A549 (cell line): ENCODE data around the gene TSPAN18. TPM values are rescaled to one million over a fixed set of nuclear protein-coding genes. Genes with fewer than 3 reads are reported as not detected.
A peak's percentile ranks its signal among the peaks of the same experiment; 100 is the strongest.

Experiments used
- ATAC-seq, 2 experiments: fragments of 200-7000 bp in 1 of 2; fragments of >200 bp in 1 of 2; cut with Nextera tagmentation in 1 of 2; cut with Tn5 transposase in 1 of 2; 3 replicates each; pipeline versions ENCODE4 v1.8.0 to v1.9.1; 2018 to 2020; ENCODE audit warnings: mild to moderate bottlenecking in 1 of 2, moderate library complexity in 1 of 2
- CTCF ChIA-PET: fragments of 300-600 bp; sonication (Branson Sonifier 250); formaldehyde crosslinking; extraction: SDS; loops from one replicate; lab custom pipeline; 2021; ENCODE audit warnings: antibody characterized with exemption, inconsistent platforms; lab: Yijun Ruan, JAX
- POLR2A ChIA-PET: fragments of 350-600 bp; formaldehyde crosslinking; extraction: SDS; loops from one replicate; lab custom pipeline; 2021; ENCODE audit warnings: antibody characterized with exemption, inconsistent platforms; lab: Yijun Ruan, JAX
- DNase-seq, 2 experiments: peaks; one replicate each; pipeline versions ENCODE4 v3.0.0 to v3.0.0-alpha.2; 2011 to 2016; ENCODE audit warnings: low read depth in 1 of 2, low spot score in 1 of 2
- FAIRE-seq: peaks from 2 replicates; lab custom pipeline; 2011; peaks lifted over from hg19 to GRCh38; lab: Jason Lieb, UNC
- H3K27ac ChIP-seq, 2 experiments: fragments of >200 bp; sonication (Bioruptor Twin); formaldehyde crosslinking; 3 replicates each; pipeline ENCODE4 v1.5.1; 2016 to 2017
- H3K4me1 ChIP-seq: fragments of >200 bp; sonication (Bioruptor Twin); formaldehyde crosslinking; 3 replicates; pipeline ENCODE4 v1.6.1; 2016
- H3K4me2 ChIP-seq: fragments of >200 bp; sonication (Bioruptor Twin); formaldehyde crosslinking; 3 replicates; pipeline ENCODE4 v1.6.1; 2016
- H3K4me3 ChIP-seq: fragments of >200 bp; sonication (Bioruptor Twin); formaldehyde crosslinking; 3 replicates; pipeline ENCODE4 v1.5.1; 2016
- H3K9me3 ChIP-seq: fragments of >200 bp; sonication (Bioruptor Twin); formaldehyde crosslinking; 3 replicates; pipeline ENCODE4 v1.6.1; 2016
- CEBPB ChIP-seq, 2 experiments: fragments of >200 bp in 1 of 2; sonication (Bioruptor Twin) in 1 of 2; formaldehyde crosslinking in 1 of 2; IDR thresholded peaks; 2 replicates each; pipeline ENCODE4 v1.6.1; 2012 to 2016
- CHD2 ChIP-seq: fragments of 150-350 bp; IDR thresholded peaks from 2 replicates; pipeline ENCODE4 v1.6.1; 2014; ENCODE audit warnings: low read length; ENCODE audit not compliant: partially characterized antibody
- CTCF ChIP-seq: fragments of >200 bp; sonication (Bioruptor Twin); formaldehyde crosslinking; IDR thresholded peaks from 3 replicates; pipeline ENCODE4 v1.5.1; 2016
- HEYL ChIP-seq: fragments of 250-450 bp; sonication (Bioruptor Pico); IDR thresholded peaks from 2 replicates; pipeline ENCODE4 v1.8.0; 2021; ENCODE audit warnings: mild to moderate bottlenecking, moderate library complexity
- HOXA7 ChIP-seq: fragments of 250-450 bp; sonication (Bioruptor Pico); IDR thresholded peaks from 2 replicates; pipeline ENCODE4 v1.5.0; 2020; ENCODE audit warnings: mild to moderate bottlenecking, moderate library complexity
- KDM5A ChIP-seq: fragments of 200-600 bp; sonication (generic); IDR thresholded peaks from 2 replicates; pipeline ENCODE4 v1.6.1; 2016; ENCODE audit warnings: antibody characterized with exemption, mild to moderate bottlenecking
- MYC ChIP-seq: IDR thresholded peaks from 2 replicates; pipeline ENCODE4 v1.6.1; 2012; ENCODE audit warnings: mild to moderate bottlenecking, inconsistent platforms, low read length, improper control_type of control experiment, borderline replicate concordance
- NPAS2 ChIP-seq: fragments of 250-450 bp; sonication (Bioruptor Pico); IDR thresholded peaks from 2 replicates; pipeline ENCODE4 v1.8.0; 2022; ENCODE audit warnings: mild to moderate bottlenecking, moderate library complexity, borderline replicate concordance
- POLR2AphosphoS2 ChIP-seq: conservative IDR thresholded peaks from 2 replicates; pipeline ENCODE4 v1.6.1; 2012; ENCODE audit warnings: low read length, improper control_type of control experiment, inconsistent platforms
- RAD21 ChIP-seq, 2 experiments: fragments of >200 bp in 1 of 2; sonication (Bioruptor Twin) in 1 of 2; formaldehyde crosslinking in 1 of 2; IDR thresholded peaks in 1 of 2; conservative IDR thresholded peaks in 1 of 2; 2 replicates in 1 of 2; 3 replicates in 1 of 2; pipeline ENCODE4 v1.6.1; 2012 to 2018; ENCODE audit warnings: inconsistent platforms in 1 of 2
- RFX5 ChIP-seq: fragments of 450-650 bp; IDR thresholded peaks from 2 replicates; pipeline ENCODE4 v1.7.1; 2014; ENCODE audit warnings: antibody characterized with exemption, mild to moderate bottlenecking, moderate library complexity
- RNF2 ChIP-seq: fragments of 200-600 bp; sonication (generic); IDR thresholded peaks from 2 replicates; pipeline ENCODE4 v1.6.1; 2016; ENCODE audit warnings: low read depth, mild to moderate bottlenecking, antibody characterized with exemption, moderate library complexity, borderline replicate concordance
- SMC3 ChIP-seq: fragments of >200 bp; sonication (Bioruptor Twin); formaldehyde crosslinking; IDR thresholded peaks from 3 replicates; pipeline ENCODE4 v1.6.1; 2018; ENCODE audit warnings: inconsistent platforms
- ZC3H11A ChIP-seq: fragments of 450-650 bp; IDR thresholded peaks from 2 replicates; pipeline ENCODE4 v1.6.1; 2014; ENCODE audit warnings: antibody characterized with exemption, mild to moderate bottlenecking
- whole genome bisulfite sequencing: methylation state at CpG from one replicate; pipeline ENCODE4 v1.1.6; 2017; ENCODE audit errors: missing lambda C conversion rate; 5-methylcytosine and 5-hydroxymethylcytosine counted together
- polyA plus RNA-seq, 4 experiments: library from polyadenylated mRNA; depleted of rRNA in 3 of 4; stranded (reverse); fragments of >200 nt; fragmentation: RNase III in 1 of 4; extraction: RNeasy Plus Mini Kit Qiagen cat#74134 plus additional on column Dnase treatment in 1 of 4; gene quantifications; 2 replicates in 3 of 4; 3 replicates in 1 of 4; pipeline ENCODE4 v1.2.3, GENCODE V29; 2011 to 2017
- TF ChIP-seq, protein P1 (sequence below): fragments of 200-600 bp; sonication (generic); IDR thresholded peaks from 2 replicates; pipeline ENCODE4 v1.6.1; 2016; ENCODE audit warnings: antibody characterized with exemption, mild to moderate bottlenecking, moderate library complexity
- TF ChIP-seq, protein P2 (sequence below): IDR thresholded peaks from 2 replicates; pipeline ENCODE4 v1.6.1; 2012; ENCODE audit warnings: low read depth, borderline replicate concordance
- TF ChIP-seq, protein P3 (sequence below): IDR thresholded peaks from 2 replicates; pipeline ENCODE4 v1.6.1; 2012
- TF ChIP-seq, protein P4 (sequence below): fragments of >200 bp; sonication (Bioruptor Twin); formaldehyde crosslinking; IDR thresholded peaks from 3 replicates; pipeline ENCODE4 v1.6.1; 2016

Gene TSPAN18
- polyA plus RNA-seq, 2 of the 4 experiments (the other 2 are of a cell fraction): 0.81 to 4.5 TPM

- TF ChIP-seq, protein P1, sequence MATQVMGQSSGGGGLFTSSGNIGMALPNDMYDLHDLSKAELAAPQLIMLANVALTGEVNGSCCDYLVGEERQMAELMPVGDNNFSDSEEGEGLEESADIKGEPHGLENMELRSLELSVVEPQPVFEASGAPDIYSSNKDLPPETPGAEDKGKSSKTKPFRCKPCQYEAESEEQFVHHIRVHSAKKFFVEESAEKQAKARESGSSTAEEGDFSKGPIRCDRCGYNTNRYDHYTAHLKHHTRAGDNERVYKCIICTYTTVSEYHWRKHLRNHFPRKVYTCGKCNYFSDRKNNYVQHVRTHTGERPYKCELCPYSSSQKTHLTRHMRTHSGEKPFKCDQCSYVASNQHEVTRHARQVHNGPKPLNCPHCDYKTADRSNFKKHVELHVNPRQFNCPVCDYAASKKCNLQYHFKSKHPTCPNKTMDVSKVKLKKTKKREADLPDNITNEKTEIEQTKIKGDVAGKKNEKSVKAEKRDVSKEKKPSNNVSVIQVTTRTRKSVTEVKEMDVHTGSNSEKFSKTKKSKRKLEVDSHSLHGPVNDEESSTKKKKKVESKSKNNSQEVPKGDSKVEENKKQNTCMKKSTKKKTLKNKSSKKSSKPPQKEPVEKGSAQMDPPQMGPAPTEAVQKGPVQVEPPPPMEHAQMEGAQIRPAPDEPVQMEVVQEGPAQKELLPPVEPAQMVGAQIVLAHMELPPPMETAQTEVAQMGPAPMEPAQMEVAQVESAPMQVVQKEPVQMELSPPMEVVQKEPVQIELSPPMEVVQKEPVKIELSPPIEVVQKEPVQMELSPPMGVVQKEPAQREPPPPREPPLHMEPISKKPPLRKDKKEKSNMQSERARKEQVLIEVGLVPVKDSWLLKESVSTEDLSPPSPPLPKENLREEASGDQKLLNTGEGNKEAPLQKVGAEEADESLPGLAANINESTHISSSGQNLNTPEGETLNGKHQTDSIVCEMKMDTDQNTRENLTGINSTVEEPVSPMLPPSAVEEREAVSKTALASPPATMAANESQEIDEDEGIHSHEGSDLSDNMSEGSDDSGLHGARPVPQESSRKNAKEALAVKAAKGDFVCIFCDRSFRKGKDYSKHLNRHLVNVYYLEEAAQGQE: no peak
- no peak for TF ChIP-seq CHD2
- no peak for TF ChIP-seq ZC3H11A
- no peak for TF ChIP-seq POLR2AphosphoS2
- TF ChIP-seq RFX5: no peak
These were observed 281 bp downstream of the TSPAN18 start (continued) for GRCh38 chr11:44727114-44727372.

DNA sequence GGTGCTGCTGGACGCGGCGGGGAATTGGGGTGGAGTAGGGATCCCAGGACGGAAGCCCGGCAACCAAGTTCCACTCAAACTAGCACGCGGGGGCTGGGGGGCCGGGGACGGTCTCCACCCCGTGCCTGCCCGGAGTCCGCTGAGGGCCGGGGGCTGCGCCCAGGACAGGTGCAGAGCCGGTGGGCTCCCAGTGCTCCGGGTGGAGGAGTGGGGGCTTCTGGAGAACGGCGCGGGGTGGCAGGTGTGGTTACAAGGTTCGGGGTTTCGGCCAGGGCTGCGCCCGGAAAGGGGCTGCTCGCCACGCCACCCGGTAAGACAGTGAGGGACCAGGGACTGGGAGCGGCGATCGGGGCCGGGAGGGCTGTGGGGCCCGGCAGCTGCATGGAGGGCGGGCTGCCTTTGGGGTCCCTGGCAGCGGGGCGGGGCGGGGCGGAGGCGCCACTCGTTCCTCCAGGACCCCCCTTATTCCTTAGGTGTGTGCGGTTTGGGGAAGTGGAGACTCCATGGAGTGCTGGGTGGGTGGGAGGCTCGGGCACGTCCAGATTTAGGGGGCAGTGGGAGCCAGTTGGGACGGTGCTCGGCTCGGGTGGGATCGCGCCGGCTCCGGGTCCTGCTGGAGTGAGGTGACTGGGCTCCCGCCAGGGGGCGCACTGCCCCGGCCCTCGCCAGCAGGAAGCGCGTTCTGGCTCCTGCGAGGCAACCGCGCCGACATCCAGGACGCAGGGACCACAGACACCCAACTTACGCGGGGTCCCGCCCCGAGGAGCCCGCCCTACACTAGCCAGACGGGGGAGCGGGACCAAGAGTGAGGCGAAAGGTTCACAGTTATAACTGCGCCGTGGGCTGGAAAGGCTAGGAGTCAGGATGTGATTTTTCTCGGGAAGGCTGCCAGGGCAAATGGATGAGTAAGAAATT is 868 bp downstream of the TSPAN18 start:
- ChIA-PET POLR2A (no interaction called here), CTCF (interaction anchor here (0.6 to 1.0 kb wide), 3 partner anchors 23 to 184 kb away, joined by 3 to 4 read pairs (median 3); no protein-coding TSS in a partner anchor)
- Histone ChIP-seq H3K4me2 (peak overlapping the region; percentile 91), H3K9me3 (no peaks in the 10 kb centered on the region), H3K4me1 (peaks cover 7% of the 10 kb centered on the region; the same call in 1 of the 3 replicates), H3K4me3 (peak overlapping the region; percentile 56), H3K27ac (peak overlapping the region; percentile 59 to 86)
- WGBS: under 1% methylated on average over 8 of the region's 70 CpGs
- ATAC-seq (peak; percentile 93 to 98), DNase-seq (peak; percentile 80 to 93), FAIRE-seq (no peak)
- TF ChIP-seq SMC3: peak; percentile 95
- TF ChIP-seq RNF2: no peak
- TF ChIP-seq CTCF: peak; percentile 94
- no peak for TF ChIP-seq ZC3H11A
- TF ChIP-seq, protein P2, sequence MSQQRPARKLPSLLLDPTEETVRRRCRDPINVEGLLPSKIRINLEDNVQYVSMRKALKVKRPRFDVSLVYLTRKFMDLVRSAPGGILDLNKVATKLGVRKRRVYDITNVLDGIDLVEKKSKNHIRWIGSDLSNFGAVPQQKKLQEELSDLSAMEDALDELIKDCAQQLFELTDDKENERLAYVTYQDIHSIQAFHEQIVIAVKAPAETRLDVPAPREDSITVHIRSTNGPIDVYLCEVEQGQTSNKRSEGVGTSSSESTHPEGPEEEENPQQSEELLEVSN: peak; percentile 67
- peak; percentile 70 to 87 for TF ChIP-seq RAD21 (conservative IDR thresholded peaks at IDR 0.05 in 1 of 2, IDR thresholded peaks at IDR 0.05 in 1 of 2)
- TF ChIP-seq, protein P3, sequence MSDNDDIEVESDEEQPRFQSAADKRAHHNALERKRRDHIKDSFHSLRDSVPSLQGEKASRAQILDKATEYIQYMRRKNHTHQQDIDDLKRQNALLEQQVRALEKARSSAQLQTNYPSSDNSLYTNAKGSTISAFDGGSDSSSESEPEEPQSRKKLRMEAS: peak; percentile 72; the same call in 1 of the 2 replicates

- FAIRE-seq (no peak), ATAC-seq (no peak), DNase-seq (no peak)
- Histone ChIP-seq H3K4me3 (no peak overlapping the region; the same call in 2 of the 3 replicates), H3K27ac (peak overlapping the region in 1 of 2 experiments; percentile 86; a peak in 3 of 6 replicates), H3K9me3 (no peaks in the 10 kb centered on the region), H3K4me1 (peaks cover 7% of the 10 kb centered on the region; the same call in 1 of the 3 replicates), H3K4me2 (peak overlapping the region; percentile 91)
- CTCF ChIA-PET: interaction anchor here (1.0 to 4.1 kb wide), 6 partner anchors 31 to 166 kb away, joined by 4 to 19 read pairs (median 8); no protein-coding TSS in a partner anchor
- POLR2A ChIA-PET: no interaction called here
- WGBS: 61% methylated on average over 6 of the region's 6 CpGs
- TF ChIP-seq CTCF (no peak), CEBPB (IDR thresholded peaks at IDR 0.05) (no peak), NPAS2 (CRISPR knock-in tag) (no peak), HOXA7 (CRISPR knock-in tag) (no peak), HEYL (CRISPR knock-in tag) (no peak), KDM5A (no peak), MYC (no peak)
- TF ChIP-seq, protein P4, sequence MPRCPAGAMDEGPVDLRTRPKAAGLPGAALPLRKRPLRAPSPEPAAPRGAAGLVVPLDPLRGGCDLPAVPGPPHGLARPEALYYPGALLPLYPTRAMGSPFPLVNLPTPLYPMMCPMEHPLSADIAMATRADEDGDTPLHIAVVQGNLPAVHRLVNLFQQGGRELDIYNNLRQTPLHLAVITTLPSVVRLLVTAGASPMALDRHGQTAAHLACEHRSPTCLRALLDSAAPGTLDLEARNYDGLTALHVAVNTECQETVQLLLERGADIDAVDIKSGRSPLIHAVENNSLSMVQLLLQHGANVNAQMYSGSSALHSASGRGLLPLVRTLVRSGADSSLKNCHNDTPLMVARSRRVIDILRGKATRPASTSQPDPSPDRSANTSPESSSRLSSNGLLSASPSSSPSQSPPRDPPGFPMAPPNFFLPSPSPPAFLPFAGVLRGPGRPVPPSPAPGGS: no peak
These were observed 1.7 kb downstream of the TSPAN18 start for GRCh38 chr11:44728491-44728910.
